ENCODE measurements around the gene CARMIL1.

- no peak for TF ChIP-seq CTCF (IDR thresholded peaks at IDR 0.05)
- TF ChIP-seq POLR2A (IDR thresholded peaks at IDR 0.05) = no peak
Measured at GRCh38 chr6:25295651-25296050, 16.5 kb downstream of the CARMIL1 start.

Measured in heart left ventricle (tissue), 13 donors.